Erythroblast (primary cell): ENCODE results near the gene RESF1.

Source experiments
- GATA1 ChIP-seq: IDR thresholded peaks from 2 replicates; pipeline ENCODE4 v1.6.1; 2011; ENCODE audit warnings: low read depth, mild to moderate bottlenecking, control low read depth, low read length, moderate library complexity
- POLR2A ChIP-seq: IDR thresholded peaks from 2 replicates; pipeline ENCODE4 v1.6.1; 2011; ENCODE audit warnings: mild to moderate bottlenecking, low read length

GRCh38 chr12:31962076-31962475 lies 2.9 kb downstream of the RESF1 start:
- no peak for TF ChIP-seq POLR2A
- no peak for TF ChIP-seq GATA1
